Gastroesophageal sphincter (tissue), 4 donors: Measurements from ENCODE around the gene RNF144A. TPM values are rescaled to one million over a fixed set of nuclear protein-coding genes. Genes with fewer than 3 reads are reported as not detected.

Source experiments
- ATAC-seq: fragments of 150-250 bp; one replicate; pipeline ENCODE4 v1.9.1; 2016; ENCODE audit warnings: mild to moderate bottlenecking, moderate library complexity
- H3K27ac ChIP-seq, 4 donors: fragments of 200-600 bp; sonication (generic) in 3 of 4; 1 replicate in 3 of 4; 2 replicates in 1 of 4; pipeline ENCODE4 v1.5.1; 2016 to 2019
- H3K27me3 ChIP-seq: fragments of 200-600 bp; sonication (generic); one replicate; pipeline ENCODE4 v1.5.1; 2019
- H3K36me3 ChIP-seq, 2 donors: fragments of 200-600 bp; sonication (generic); one replicate each; pipeline ENCODE4 v1.5.1; 2019; ENCODE audit warnings: control low read depth in 1 of 2
- H3K4me1 ChIP-seq, 3 donors: fragments of 200-600 bp; sonication (generic); 1 replicate in 2 of 3; 2 replicates in 1 of 3; pipeline ENCODE4 v1.5.1; 2016 to 2019; ENCODE audit warnings: control low read depth in 2 of 3
- H3K4me3 ChIP-seq, 2 donors: fragments of 200-600 bp; sonication (generic); one replicate each; pipeline ENCODE4 v1.5.1; 2019; ENCODE audit warnings: mild to moderate bottlenecking in 1 of 2, moderate library complexity in 1 of 2
- H3K9me3 ChIP-seq, 3 donors: fragments of 200-600 bp; sonication (generic); one replicate each; pipeline ENCODE4 v1.5.1; 2017 to 2019; ENCODE audit warnings: control low read depth in 2 of 3
- CTCF ChIP-seq, 4 experiments: fragments of 200-600 bp in 2 of 4; fragments of 450-650 bp in 2 of 4; sonication (generic) in 1 of 4; IDR thresholded peaks; one replicate each; pipeline ENCODE4 v1.5.1; 2017 to 2019; ENCODE audit warnings: antibody characterized with exemption in 4 of 4, mild to moderate bottlenecking in 2 of 4, moderate library complexity in 2 of 4
- EP300 ChIP-seq: sonication (generic); formaldehyde crosslinking; IDR thresholded peaks from one replicate; pipeline ENCODE4 v1.6.1; 2017; ENCODE audit warnings: antibody characterized with exemption, mild to moderate bottlenecking
- POLR2A ChIP-seq, 2 donors: fragments of 450-650 bp; IDR thresholded peaks; one replicate each; pipeline ENCODE4 v1.6.1; 2017; ENCODE audit warnings: antibody characterized with exemption in 2 of 2, mild to moderate bottlenecking in 2 of 2, moderate library complexity in 1 of 2
- POLR2AphosphoS5 ChIP-seq: sonication (generic); formaldehyde crosslinking; IDR thresholded peaks from one replicate; pipeline ENCODE4 v1.6.1; 2017; ENCODE audit warnings: antibody characterized with exemption
- WGBS, 2 donors: methylation state at CpG; one replicate each; pipeline ENCODE4 v1.1.5; 2018; ENCODE audit warnings: low coverage in 1 of 2; 5-methylcytosine and 5-hydroxymethylcytosine counted together
- total RNA-seq, 4 donors: library from RNA; depleted of rRNA; stranded (reverse); fragments of >200 nt; gene quantifications; one replicate each; pipeline ENCODE4 v1.1.0, GENCODE V29; 2016

RNF144A gene
- total RNA-seq, 4 donors from 2014 or later = 7.2 to 12.9 (median 8.8) TPM

- no peaks in the 10 kb centered on the region for H3K9me3 ChIP-seq
- no peak for ATAC-seq
- WGBS, 2 donors = 75 to 80% methylated on average over 2 of the region's 2 CpGs
- H3K36me3 ChIP-seq = peaks cover 0 to 30% of the 10 kb centered on the region in 2 donors
- H3K4me1 ChIP-seq = no peaks in the 10 kb centered on the region
- no peak overlapping the region for H3K4me3 ChIP-seq
- H3K27ac ChIP-seq = no peak overlapping the region
- TF ChIP-seq POLR2AphosphoS5 (no peak), POLR2A (IDR thresholded peaks at IDR 0.05) (no peak), EP300 (no peak), CTCF (IDR thresholded peaks at IDR 0.05) (no peak)
- no peaks in the 10 kb centered on the region for H3K27me3 ChIP-seq
Observed at GRCh38 chr2:6939071-6939470, 21.9 kb downstream of the RNF144A start.

DNA sequence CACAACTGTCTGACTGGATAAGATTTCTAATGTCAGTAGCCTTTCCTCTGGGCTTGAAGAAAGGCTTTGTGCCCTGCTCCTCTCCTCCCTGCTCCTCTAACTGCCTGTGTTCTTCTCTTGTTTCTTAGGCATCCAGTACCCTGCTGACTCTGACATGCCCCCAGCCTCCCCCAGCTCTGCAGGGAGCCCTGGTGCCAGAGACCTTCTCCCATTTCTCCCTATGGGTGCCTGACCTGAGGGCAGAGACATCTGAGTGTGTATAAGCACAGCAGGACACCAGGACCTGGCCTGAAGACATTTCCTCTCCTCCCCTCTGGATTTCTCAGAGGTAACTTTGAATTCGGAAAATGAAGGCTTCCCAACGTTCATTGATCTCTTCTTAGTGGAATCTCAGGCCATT lies 23.6 kb downstream of the RNF144A start:
- no peak for TF ChIP-seq POLR2AphosphoS5
- no peak for TF ChIP-seq CTCF (IDR thresholded peaks at IDR 0.05)
- no peak for TF ChIP-seq POLR2A (IDR thresholded peaks at IDR 0.05)
- no peak for TF ChIP-seq EP300
- H3K4me1 ChIP-seq = peaks cover 0 to 7% (median 0%) of the 10 kb centered on the region in 3 donors
- 67 to 82% methylated on average over 1 to 2 of the region's 2 CpGs for WGBS, 2 donors
- H3K9me3 ChIP-seq = no peaks in the 10 kb centered on the region
- peaks cover 0 to 30% of the 10 kb centered on the region in 2 donors for H3K36me3 ChIP-seq
- H3K27ac ChIP-seq = no peak overlapping the region
- H3K27me3 ChIP-seq = no peaks in the 10 kb centered on the region
- no peak for ATAC-seq
- no peak overlapping the region for H3K4me3 ChIP-seq

DNA sequence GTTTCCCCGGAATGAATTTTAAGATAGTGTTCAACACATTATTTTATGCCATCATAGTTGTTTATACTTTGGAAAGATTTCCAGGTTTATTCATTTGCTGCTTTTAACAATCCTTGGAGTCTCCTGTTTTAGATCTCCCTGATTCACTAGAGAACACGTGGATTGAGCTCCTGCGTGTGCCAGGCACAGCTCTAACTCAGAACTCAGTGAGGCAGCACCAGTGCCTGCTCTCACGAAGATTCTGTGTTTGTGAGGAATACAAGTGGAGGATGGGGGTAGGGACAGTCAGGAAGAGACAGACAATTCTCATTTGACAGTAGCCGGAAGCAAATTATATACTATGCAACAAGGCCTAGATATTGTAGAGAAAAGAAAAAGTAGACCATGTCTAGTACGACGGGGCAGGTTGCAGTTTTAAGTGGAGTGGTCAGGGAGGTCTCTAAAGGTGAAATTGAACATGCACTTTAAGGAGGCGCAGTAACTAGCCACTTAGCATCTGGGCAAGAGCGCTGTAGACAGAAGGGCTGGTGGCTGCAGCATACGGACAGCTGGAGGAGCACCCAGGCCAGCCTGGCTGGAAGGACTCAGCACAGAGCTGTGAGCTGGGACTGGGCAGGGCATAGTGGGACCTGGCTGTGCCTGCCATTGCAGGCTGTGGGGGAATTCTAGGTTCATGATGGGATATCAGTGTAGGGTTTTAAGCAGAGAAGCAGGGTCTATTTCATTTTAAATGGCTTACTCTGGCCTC lies 24.3 kb downstream of the RNF144A start:
- 66 to 90% methylated on average over 8 of the region's 10 CpGs for WGBS, 2 donors
- H3K27ac ChIP-seq = no peak overlapping the region

GRCh38 chr2:6942848-6943247 lies 25.6 kb downstream of the RNF144A start:
- no peak for ATAC-seq
- H3K4me3 ChIP-seq = no peak overlapping the region
- H3K36me3 ChIP-seq = peaks cover 0 to 30% of the 10 kb centered on the region in 2 donors
- no peaks in the 10 kb centered on the region for H3K9me3 ChIP-seq
- TF ChIP-seq POLR2AphosphoS5 = no peak
- no peak for TF ChIP-seq POLR2A (IDR thresholded peaks at IDR 0.05)
- no peak for TF ChIP-seq EP300
- TF ChIP-seq CTCF (IDR thresholded peaks at IDR 0.05) = no peak
- WGBS, 2 donors = 91 to 97% methylated on average over 6 to 8 of the region's 8 CpGs
- peaks cover 0 to 8% (median 3%) of the 10 kb centered on the region in 3 donors for H3K4me1 ChIP-seq
- no peak overlapping the region for H3K27ac ChIP-seq
- H3K27me3 ChIP-seq = no peaks in the 10 kb centered on the region

More for the DNA sequence above, 24.3 kb downstream of the RNF144A start:
- Histone ChIP-seq H3K27me3 (no peaks in the 10 kb centered on the region), H3K36me3 (peaks cover 0 to 30% of the 10 kb centered on the region in 2 donors), H3K4me1 (peaks cover 0 to 8% (median 0%) of the 10 kb centered on the region in 3 donors), H3K4me3 (no peak overlapping the region), H3K9me3 (no peaks in the 10 kb centered on the region)
- TF ChIP-seq EP300 (no peak), POLR2AphosphoS5 (no peak), CTCF (IDR thresholded peaks at IDR 0.05) (no peak), POLR2A (IDR thresholded peaks at IDR 0.05) (no peak)
- no peak for ATAC-seq

DNA sequence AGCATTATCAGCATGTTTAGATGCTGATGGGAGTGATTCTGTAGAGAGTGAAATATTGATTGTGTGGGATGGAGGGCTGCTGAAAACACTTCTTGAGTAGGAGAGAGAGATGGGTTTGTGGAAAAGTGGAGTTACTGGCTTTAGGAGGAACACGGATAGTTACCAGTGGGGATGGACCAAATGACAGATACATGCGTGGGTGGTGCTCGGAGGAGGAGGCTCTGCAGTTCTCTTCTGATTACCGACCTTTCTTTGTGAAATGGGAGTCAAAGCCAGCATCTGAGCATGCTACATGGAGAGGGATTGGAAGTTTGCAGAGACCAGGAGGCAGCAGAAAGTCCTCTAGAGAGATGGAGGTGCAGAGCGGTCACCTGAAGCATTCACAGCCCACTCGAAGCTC lies 26.3 kb downstream of the RNF144A start:
- no peak for TF ChIP-seq EP300
- no peaks in the 10 kb centered on the region for H3K27me3 ChIP-seq
- H3K27ac ChIP-seq = no peak overlapping the region
- no peak for ATAC-seq
- no peak overlapping the region for H3K4me3 ChIP-seq
- H3K9me3 ChIP-seq = no peaks in the 10 kb centered on the region
- H3K4me1 ChIP-seq = peaks cover 0 to 8% (median 4%) of the 10 kb centered on the region in 3 donors
- peaks cover 0 to 30% of the 10 kb centered on the region in 2 donors for H3K36me3 ChIP-seq
- whole genome bisulfite sequencing, 2 donors = 90 to 98% methylated on average over 5 to 6 of the region's 6 CpGs
